NCI-H82 treated with DMSO at 0.1 percent for 48 hours (cell line): ENCODE data around the gene TRAF5.

Experiments
- DNase-seq: peaks from one replicate; lab custom pipeline; 2025; ENCODE audit not compliant: unreplicated experiment; lab: John Stamatoyannopoulos, UW

The TRAF5 gene

GRCh38 chr1:211420845-211421454, 94.3 kb downstream of the TRAF5 start:
- DNase-seq = no peak

DNA sequence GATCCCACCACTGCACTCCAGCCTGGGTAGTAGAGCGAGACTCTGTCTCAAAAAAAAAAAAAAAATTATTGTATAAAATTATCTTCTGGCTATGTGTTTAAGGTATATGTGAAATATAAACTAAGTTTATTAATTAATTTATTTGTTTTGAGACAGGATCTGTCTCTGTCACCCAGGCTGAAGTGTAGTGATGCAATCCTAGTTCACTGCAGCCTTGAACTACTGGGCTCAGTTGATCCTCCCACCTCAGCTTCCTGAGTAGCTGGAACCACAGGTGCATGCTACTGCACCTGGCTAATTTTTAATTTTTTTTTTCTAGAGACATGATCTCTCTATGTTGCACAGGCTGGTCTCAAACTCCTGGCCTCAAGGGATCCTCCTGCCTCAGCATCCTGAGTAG, 97.4 kb downstream of the TRAF5 start:
- no peak for DNase-seq
